Activated B cell treated with CpG ODN at 0.5 μM for 24 hours (primary cell): ENCODE data around the gene CCR9. TPM values are rescaled to one million over a fixed set of nuclear protein-coding genes. Genes with fewer than 3 reads are reported as not detected.

ENCODE experiments used
- ATAC-seq: fragments of 200-7000 bp; cut with Tn5 transposase; one replicate; pipeline ENCODE4 v1.10.0; 2021; ENCODE audit warnings: low read depth, mild to moderate bottlenecking, moderate library complexity
- CTCF ChIA-PET: fragments of 350-600 bp; sonication (Branson Sonifier 250); formaldehyde crosslinking; loops from one replicate; lab custom pipeline; 2021; ENCODE audit warnings: antibody characterized with exemption; lab: Charles Lee
- POLR2A ChIA-PET: fragments of 350-600 bp; sonication (Branson Sonifier 250); formaldehyde crosslinking; loops from one replicate; lab custom pipeline; 2021; ENCODE audit warnings: antibody characterized with exemption; lab: Charles Lee
- DNase-seq: peaks from one replicate; pipeline ENCODE4 v3.0.0; 2022
- H3K27ac Mint-ChIP-seq: one replicate; pipeline ENCODE4 v1.8.0; 2020; ENCODE audit warnings: mixed read lengths
- H3K27me3 Mint-ChIP-seq: one replicate; pipeline ENCODE4 v1.8.0; 2021; ENCODE audit warnings: mixed read lengths
- H3K36me3 Mint-ChIP-seq: one replicate; pipeline ENCODE4 v1.8.0; 2021; ENCODE audit warnings: low read depth, mixed read lengths
- H3K4me1 Mint-ChIP-seq: one replicate; pipeline ENCODE4 v1.8.0; 2021; ENCODE audit warnings: mixed read lengths
- H3K4me3 Mint-ChIP-seq: one replicate; pipeline ENCODE4 v1.8.0; 2020; ENCODE audit warnings: mild to moderate bottlenecking, mixed read lengths
- H3K9me3 Mint-ChIP-seq: one replicate; pipeline ENCODE4 v1.8.0; 2020; ENCODE audit warnings: mixed read lengths
- intact Hi-C: fragments of 100-400 bp; cut with micrococcal nuclease; formaldehyde crosslinking; loops from one replicate; pipeline ENCODE4 v1.15.1; 2024
- total RNA-seq: library from RNA; stranded (reverse); gene quantifications from 2 replicates; pipeline ENCODE4 v1.2.3, GENCODE V29; 2022
- TF ChIP-seq, protein P1 (sequence below): fragments of 200-600 bp; IDR thresholded peaks from one replicate; pipeline ENCODE4 v1.8.0; 2022; ENCODE audit warnings: antibody characterized with exemption, mild to moderate bottlenecking

CCR9 gene
- total RNA-seq, 1 donor from 2014 or later: 0.84 TPM

DNA sequence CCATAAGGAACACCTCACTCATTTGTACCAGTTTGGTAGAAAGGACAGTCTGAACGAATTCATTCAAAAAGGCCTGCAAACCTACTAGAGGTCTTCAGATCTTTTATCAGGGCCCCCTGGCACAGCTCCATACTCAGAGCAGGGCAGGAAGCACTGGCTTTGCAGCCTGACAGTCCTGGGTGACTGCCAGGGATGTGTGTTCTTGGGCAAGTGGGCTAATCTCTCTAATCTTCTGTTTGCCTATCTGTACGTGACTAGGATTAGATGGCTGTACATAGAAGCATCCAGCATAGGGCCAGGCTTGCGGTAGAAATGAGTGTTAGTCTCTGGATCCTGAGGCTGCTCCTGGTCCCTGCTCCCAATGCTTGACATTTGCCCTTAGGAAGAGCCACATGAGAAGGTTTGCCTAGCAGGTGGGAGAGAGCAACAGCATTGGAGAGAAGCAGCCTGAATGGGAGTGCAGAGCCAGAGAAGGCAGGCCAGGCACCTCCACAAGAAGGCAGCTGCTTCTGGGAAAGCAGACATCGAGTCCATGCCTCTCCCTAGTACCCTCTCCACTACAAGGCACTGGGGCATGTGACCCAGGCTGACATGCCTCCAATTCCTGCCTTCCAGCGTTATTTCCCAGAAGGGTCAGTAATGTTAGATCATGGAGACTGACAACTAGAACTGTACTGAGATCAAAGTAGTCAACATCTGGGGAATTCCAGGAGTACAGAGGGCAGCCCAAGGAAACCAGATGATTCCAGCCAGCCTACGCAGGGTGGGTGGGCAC is 55.9 kb downstream of the CCR9 start:
- no peaks in the 10 kb centered on the region for H3K9me3 Mint-ChIP-seq
- no peaks in the 10 kb centered on the region for H3K27me3 Mint-ChIP-seq
- H3K4me1 Mint-ChIP-seq: peaks cover 5% of the 10 kb centered on the region
- intact Hi-C loops: no loop called here
- ChIA-PET POLR2A (no interaction called here), CTCF (interaction anchor here (1.3 to 6.0 kb wide), 4 partner anchors 136 to 430 kb away, joined by 3 to 172 read pairs (median 6); partner anchors contain the start of gene CCR1)
- ATAC-seq: no peak
- no peak for DNase-seq
- H3K27ac Mint-ChIP-seq: no peak overlapping the region
- peaks cover 46% of the 10 kb centered on the region for H3K36me3 Mint-ChIP-seq
- TF ChIP-seq, protein P1, sequence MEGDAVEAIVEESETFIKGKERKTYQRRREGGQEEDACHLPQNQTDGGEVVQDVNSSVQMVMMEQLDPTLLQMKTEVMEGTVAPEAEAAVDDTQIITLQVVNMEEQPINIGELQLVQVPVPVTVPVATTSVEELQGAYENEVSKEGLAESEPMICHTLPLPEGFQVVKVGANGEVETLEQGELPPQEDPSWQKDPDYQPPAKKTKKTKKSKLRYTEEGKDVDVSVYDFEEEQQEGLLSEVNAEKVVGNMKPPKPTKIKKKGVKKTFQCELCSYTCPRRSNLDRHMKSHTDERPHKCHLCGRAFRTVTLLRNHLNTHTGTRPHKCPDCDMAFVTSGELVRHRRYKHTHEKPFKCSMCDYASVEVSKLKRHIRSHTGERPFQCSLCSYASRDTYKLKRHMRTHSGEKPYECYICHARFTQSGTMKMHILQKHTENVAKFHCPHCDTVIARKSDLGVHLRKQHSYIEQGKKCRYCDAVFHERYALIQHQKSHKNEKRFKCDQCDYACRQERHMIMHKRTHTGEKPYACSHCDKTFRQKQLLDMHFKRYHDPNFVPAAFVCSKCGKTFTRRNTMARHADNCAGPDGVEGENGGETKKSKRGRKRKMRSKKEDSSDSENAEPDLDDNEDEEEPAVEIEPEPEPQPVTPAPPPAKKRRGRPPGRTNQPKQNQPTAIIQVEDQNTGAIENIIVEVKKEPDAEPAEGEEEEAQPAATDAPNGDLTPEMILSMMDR: no peak
- H3K4me3 Mint-ChIP-seq: no peak overlapping the region

- H3K9me3 Mint-ChIP-seq: no peaks in the 10 kb centered on the region
Measured at GRCh38 chr3:45943207-45943846, 57.0 kb downstream of the CCR9 start, which contains the start of gene CXCR6. Gene CXCR6 (plus strand): TSS chr3:45943464. CDS start chr3:45946482, 3,018 bp downstream.

GRCh38 chr3:45944830-45945620 is 58.7 kb downstream of the CCR9 start:
- CTCF ChIA-PET: interaction anchor here (0.7 to 1.8 kb wide), 4 partner anchors 131 to 138 kb away, joined by 4 to 5 read pairs (median 4); no protein-coding TSS in a partner anchor

More at GRCh38 chr3:45943207-45943846, 57.0 kb downstream of the CCR9 start, which contains the start of gene CXCR6:
- peaks cover 50% of the 10 kb centered on the region for H3K36me3 Mint-ChIP-seq
- TF ChIP-seq, protein P1: no peak
- no peak within 1 kb of the TSS for H3K27ac Mint-ChIP-seq
- DNase-seq (no peak), ATAC-seq (no peak)
- intact Hi-C loops: no loop called here
- H3K4me3 Mint-ChIP-seq: no peak within 1 kb of the TSS
- no peaks in the 10 kb centered on the region for H3K27me3 Mint-ChIP-seq
- POLR2A ChIA-PET: no interaction called here
- H3K4me1 Mint-ChIP-seq: peaks cover 5% of the 10 kb centered on the region
- CTCF ChIA-PET: interaction anchor here (1.0 to 1.8 kb wide), 3 partner anchors 136 to 429 kb away, joined by 3 to 5 read pairs (median 3); partner anchors contain the start of gene CCR1

GRCh38 chr3:45946307-45946706 is 60.0 kb downstream of the CCR9 start:
- H3K9me3 Mint-ChIP-seq: no peaks in the 10 kb centered on the region
- DNase-seq: no peak
- POLR2A ChIA-PET: no interaction called here

More at GRCh38 chr3:45944830-45945620, 58.7 kb downstream of the CCR9 start:
- H3K4me1 Mint-ChIP-seq: no peaks in the 10 kb centered on the region
- no peaks in the 10 kb centered on the region for H3K9me3 Mint-ChIP-seq
- DNase-seq: no peak
- intact Hi-C loops: no loop called here
- no peaks in the 10 kb centered on the region for H3K27me3 Mint-ChIP-seq
- H3K4me3 Mint-ChIP-seq: no peak overlapping the region
- POLR2A ChIA-PET: no interaction called here
- no peak overlapping the region for H3K27ac Mint-ChIP-seq
- TF ChIP-seq, protein P1: no peak
- ATAC-seq: no peak
- H3K36me3 Mint-ChIP-seq: peaks cover 62% of the 10 kb centered on the region

More at GRCh38 chr3:45946307-45946706, 60.0 kb downstream of the CCR9 start:
- Mint-ChIP-seq H3K4me1 (no peaks in the 10 kb centered on the region), H3K36me3 (peaks cover 71% of the 10 kb centered on the region), H3K27me3 (no peaks in the 10 kb centered on the region), H3K27ac (no peak overlapping the region), H3K4me3 (no peak overlapping the region)
- CTCF ChIA-PET: no interaction called here
- no peak for ATAC-seq
- TF ChIP-seq, protein P1: no peak
- intact Hi-C loops: no loop called here
